CD4-positive, alpha-beta T cell treated with Interleukin-10 for 1 hour (primary cell): Measurements from ENCODE around the gene AFF4.

ENCODE experiments used
- DNase-seq: peaks from one replicate; pipeline ENCODE4 v3.0.0-alpha.2; 2020

AFF4 gene

DNA sequence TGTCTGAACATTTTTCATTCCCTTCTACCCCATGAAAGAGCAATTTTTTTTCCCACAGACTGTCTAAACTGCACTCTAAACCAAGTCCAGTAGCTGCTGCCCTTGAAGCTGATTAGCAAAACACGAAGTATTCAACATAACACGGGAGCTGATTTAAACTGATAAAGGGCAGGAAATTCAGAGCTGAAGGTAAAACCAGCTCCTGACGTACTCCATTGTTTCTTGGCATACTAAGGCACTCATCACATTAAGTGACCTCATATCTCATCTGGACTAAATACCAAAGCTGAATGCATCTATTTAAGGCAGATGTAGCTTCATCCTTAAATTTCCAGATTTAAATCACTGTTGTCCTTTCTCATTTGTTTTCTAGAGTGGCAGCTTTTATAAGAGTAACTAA lies 109.1 kb downstream of the AFF4 start:
- no peak for DNase-seq

DNA sequence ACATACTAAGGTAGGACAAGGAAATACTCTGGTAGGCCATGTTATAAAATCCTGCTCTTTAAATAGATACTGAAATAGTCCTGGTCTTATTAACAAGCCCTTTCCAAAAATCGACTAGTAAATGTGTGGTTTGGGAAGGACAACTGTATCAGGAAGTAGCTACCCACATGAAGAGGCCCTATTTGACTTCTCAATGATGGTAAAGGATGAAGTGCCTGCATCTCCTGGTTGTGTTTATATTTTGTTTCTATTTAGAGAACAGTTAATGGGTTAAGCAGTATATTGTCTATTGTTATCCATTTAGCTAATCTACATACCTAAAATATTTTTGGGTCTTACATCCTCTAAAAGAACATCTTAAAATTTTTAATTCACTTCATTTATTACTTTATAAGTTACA lies 109.6 kb downstream of the AFF4 start:
- no peak for DNase-seq

DNA sequence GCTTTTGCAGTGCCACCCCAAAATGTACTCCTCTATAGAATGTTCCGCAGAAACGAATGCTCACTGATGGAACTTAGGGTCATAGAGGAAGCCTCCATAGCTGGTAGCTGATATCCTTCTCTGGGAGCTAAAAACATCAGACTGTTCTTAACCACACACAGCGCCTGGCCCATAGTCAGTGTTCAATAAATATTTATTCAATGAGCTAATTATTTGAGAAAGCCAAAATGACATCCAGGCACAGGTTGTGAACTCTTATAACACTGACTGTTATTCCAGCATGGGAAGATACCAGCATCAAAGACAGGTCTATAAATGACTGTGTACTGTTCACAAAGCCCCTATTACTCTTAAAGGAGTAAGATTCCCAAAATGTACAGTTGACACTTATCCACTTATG lies 110.1 kb downstream of the AFF4 start:
- no peak for DNase-seq

DNA sequence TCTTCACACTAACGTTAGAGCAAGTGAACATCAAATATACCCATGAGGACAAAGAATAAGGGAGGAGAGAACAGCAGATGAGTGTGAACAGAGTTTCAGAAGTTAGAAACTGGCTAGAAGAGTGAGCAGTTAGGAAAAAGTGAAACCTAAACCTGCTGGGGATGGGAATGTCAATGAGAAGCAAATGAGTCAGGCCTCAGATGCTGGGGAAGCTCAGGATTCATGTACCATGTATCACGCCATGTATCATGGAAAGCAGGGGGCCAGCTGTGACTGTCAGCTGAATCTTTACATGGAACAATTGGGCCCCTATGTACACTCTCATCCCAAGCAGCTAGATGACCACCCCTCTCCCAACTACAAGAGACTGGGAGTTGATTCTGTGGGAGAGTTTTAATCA lies 113.4 kb downstream of the AFF4 start:
- DNase-seq: no peak

DNA sequence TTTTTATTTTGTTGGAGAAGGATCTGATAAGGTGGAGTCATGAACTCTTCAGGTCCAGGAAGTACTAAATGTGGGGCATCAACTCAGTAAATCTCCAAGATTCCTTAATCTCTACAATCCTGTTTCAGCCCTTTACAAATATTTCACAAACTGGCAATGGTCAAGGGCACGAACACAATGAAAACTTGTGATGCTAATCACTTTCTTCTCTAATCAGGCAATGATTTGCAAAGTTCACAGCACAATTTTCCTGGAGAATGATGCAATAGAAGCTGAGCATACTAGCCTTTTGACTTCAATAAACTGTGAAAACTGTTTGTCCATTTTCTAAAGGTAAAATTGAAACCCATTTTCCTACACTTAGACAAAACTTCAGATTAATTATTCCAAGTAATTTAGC lies 114.1 kb downstream of the AFF4 start:
- no peak for DNase-seq

DNA sequence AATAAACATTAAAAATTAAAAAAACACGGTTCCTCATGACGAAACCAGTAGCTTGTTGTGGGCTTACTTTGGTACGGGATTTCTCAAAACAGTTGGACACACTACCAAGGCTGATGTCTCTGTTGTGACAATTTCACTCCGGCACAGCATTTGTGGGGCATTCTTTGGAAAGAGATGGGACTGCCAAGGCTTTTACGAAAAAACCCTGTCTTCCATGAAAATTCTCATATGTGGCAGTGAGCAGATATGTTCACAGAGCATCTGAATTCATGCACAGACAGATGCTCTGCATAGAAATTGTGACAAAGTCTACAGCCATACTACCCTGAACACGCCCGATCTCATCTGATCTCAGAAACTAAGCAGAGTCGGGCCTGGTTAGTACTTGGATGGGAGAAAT lies 115.2 kb downstream of the AFF4 start:
- DNase-seq: no peak

DNA sequence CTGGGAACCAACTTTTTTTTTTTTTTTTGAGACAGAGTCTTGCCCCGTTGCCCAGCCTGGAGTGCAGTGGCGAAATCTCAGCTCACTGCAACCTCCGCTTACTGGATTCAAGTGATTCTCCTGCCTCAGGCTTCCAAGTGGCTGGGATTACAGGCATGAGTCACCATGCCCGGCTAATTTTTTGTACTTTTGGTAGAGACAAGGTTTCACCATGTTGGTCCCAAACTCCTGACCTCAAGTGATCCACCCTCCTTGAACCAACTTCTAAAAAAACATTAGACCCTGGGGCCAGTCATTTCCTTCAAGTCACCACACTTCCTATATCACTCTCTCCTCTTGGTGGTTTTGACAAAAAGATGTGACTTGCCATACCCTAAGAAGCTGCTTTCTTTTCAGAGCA lies 122.1 kb downstream of the AFF4 start:
- DNase-seq: no peak

DNA sequence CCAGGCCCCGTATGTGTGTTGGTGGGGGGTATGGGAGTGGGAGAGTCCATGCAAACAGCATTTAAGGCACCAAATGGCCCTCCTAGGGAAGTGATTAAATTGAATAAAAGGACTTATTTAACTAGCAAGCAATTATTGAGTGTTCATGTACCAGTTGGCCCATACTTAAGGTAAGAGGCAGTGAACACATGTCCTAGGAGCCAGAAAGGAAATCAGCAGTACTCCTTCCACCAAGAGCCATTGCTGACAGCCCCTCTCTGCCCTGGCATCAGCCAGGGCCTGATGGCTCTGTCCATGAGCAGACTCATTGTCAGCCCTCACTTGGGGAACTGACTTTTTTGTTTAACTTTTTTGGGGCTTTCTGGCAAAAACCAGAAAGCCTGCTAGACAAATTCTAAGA lies 122.5 kb downstream of the AFF4 start:
- DNase-seq: no peak

DNA sequence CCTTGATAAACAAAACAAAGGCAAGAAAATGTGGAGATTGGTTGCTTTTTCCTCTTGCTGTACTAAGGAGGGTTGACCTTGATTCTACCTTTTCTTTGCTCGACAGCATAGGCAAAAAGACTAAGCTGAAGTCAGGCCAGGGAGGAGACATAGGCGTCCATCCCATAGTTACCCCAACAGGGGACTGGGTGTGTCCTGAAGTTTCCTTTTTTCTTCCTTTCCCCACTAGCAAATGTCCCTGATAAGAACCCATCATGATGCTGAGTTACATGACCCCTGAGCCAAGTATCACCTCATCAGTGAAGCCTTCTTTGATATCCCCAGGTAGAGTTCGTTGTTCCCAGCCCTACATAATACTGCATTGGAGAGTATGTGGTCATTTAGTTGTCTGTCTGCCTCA lies 123.1 kb downstream of the AFF4 start:
- DNase-seq: no peak

DNA sequence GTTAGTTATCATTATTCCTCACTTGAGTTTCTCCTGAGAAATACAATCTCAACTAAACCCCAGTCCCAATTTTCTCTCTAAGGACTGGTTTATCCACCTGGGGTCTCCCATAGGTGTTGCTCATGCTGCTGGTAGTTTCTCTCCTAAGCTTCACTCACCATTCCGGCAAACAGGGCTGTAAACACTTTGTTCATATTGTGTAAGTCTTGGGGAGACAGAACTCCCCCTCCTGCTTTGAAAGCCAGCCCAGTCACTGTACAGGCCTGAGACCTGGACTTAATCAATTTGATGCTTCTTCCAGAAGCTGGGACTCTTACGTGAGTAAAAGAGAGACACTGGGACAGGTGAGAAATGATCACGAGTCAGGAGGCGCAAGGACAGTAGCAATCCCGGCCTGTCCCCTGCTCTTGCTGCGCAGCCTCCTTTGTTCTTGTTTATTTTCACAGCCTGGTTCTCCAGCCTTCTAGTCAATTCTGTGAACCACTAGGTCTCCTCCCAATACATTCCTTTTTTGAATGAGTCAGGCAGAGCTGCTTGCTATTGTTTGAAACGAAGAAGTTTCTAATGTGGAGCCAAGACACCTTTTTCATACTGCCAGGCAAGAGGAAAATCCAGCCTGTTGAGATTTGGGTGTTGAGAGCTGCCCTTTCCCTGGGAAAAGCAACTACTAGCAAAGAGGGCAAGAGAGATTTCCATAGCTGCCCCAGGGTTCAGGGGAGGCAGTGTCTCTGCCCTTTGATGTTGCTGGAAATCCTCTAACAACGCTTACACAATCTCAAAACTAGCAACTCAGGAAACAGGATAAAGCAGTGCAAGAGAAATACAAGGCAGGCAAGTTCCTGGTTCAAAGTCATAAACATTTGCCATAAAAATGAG lies 123.8 kb downstream of the AFF4 start:
- DNase-seq: no peak

DNA sequence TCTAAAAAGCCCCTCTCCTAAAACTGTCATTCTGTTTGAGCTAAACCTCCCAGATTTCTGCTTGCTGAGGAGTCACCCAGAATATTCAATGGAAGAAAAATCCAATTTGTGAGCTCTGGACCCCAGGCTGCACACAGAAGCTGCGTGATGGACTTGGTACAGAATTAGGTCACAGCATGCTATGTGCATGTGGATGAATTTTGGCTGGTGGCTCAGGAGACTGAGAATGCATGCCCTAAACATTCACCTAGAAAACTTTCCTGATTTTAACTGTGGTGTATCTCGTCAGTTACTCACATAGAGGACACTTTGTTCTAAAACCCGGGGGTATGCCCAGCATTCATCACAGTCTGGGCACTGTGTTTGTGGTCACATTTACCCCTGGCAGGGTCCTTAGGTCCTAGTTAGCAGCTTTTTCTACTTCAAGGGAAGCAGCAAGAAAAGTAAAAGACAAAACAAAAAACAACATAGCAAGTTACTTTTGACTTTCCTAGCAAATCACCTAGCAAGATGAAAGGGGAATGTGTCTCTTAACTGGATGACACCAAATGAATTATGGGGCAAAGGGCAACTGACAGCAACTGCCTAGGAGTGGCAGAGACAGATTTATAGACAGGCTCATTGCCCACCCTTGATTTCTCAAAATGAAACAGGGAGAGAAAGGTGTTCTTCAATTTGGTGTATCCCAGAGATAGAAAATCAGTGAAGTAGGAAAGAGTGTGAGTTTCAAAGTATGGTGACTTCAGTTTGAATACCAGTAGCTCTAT lies 124.7 kb downstream of the AFF4 start:
- DNase-seq: no peak

DNA sequence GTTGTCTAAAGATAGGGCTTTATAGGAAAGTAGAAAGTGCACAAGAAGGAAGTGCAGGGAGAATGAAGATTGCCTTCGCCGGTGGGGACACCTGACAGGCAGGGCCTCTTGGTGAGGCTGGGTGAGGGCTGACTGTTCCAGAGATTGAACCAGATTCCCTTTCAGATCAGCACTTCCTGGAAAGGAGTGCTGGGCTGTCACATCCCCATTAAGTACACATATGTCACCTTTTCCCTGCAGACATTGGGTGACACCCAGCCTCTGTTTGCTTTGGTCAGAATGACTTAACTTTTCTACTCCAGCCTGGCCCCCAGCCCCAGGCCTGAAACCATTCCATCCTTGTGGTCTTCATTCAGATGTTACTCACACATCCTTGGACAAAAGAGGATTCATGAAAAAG lies 125.6 kb downstream of the AFF4 start:
- no peak for DNase-seq

DNA sequence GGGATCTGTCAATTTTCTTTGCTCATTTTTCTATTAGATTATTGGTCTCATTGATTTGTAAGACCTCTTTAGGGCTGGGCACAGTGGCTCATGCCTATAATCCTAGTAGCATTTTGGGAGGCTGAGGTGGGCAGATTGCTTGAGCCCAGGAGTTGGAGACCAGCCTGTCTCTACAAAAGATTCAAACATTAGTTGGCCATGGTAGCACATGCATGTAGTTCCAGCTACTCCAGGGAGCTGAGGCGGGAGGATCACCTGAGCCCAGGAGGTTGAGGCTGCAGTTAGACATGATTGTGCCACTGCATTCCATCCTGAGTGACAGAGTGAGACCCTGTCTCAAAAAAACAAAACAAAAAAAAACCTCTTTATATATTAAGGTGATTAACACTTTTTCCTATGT lies 126.6 kb downstream of the AFF4 start:
- DNase-seq: no peak

DNA sequence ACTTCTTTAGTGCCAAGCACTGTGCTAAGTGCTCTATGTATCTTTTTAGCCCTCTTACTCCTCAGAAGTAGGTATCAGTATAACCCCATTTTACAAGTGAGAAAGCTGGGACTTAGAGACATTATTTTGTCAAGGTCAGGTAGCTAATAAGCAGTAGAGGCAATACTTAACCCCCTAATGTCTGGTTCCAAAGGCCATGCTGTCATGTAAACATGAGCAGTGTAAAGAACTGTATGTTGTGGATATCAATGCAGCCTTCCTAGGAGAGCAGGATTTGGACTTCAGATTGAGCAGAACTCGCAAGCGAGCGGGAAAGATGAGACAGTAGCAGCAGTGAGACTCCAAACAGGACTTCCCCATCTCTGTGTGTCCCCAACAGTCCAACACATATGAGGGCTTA lies 129.4 kb downstream of the AFF4 start:
- no peak for DNase-seq

DNA sequence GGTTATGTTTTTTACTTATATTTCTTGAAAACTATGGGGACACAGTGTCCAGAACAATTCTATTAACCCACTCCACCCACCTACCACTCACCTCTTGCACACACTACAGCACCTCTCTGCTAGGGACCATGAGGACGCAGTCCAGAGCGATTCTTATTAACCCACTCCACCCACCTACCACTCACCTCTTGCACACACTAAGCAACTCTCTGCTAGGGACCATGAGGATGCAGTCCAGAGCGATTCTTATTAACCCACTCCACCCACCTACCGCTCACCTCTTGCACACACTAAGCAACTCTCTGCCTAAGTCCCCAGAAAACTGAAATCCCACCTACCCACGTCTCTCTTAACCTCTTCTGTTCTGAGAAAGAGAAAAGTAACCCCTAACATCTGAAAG lies 130.8 kb downstream of the AFF4 start:
- DNase-seq: no peak

DNA sequence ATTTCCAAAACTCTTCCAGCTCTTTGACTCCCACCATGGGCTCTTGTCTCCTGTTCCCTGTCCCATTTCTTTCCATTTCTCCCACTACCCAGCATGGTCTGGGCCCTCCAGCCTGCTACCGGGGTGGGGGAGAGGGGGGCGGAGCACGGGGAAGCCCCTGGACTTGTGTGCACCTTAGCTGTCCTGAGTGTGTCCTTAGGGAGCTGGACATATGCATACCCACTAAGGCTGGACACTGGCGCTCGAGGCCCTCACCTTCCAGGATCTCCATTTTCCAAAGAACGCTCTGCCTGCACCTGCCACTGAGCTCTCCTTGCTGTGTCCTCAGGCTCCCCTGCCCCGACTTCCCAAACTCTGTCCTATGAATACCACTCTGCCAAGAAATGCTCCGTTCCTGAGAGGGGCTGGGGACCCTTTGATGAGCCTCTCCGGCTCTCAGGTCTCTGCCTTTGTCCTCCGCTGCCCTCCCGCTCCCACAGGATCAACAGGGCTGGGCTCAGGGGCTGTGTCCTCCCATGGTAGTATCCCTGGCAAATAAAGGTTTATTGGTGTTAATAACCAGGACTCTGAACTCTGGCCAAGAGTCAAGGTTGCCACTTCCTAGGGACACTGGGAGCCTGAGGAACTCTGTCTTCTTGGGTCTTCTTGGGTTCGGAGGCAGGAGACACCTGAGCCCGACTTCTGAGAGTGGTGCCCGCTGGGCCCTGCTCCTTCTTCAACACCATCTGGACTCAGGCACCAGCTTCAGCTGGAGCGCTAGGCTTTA lies 132.2 kb downstream of the AFF4 start:
- no peak for DNase-seq

DNA sequence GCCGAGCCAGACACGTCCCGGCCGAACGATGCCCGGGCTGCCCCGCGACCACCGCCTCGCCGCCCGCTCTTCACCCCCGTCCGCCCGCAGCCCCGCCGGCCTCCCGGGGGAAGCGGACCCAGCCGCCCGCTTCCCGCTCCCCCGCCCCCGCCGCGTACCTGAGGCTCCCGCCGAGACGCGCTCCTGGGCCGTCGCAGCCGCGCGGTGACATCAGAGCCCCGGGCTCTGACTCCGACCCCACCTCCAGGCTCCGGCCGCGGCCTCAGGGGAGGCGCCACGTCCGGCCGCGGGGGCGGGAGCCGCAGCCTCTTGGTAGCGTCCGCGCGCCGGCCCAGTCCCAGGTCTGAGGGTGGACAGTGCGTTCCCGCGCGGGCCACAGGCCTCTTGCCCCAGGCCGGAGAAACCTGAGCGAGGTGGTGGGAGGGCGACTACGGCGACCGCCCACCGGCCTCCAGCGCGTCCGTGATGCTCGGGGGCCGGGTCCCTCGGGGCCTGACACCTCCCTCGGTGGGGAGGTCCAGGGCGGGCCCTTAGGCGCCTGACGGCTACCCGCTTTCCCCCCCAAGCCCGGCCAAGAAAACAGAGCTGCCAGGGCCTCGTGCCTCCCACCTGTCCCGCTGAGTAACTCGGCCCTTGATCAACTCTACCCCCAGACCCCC lies 132.9 kb downstream of the AFF4 start, which contains the start of gene SHROOM1:
TSS of gene SHROOM1 (minus strand) at position 212 of the 659 bp plus-strand sequence. CDS start 4,507 bp downstream, outside the sequence.
- DNase-seq: no peak

DNA sequence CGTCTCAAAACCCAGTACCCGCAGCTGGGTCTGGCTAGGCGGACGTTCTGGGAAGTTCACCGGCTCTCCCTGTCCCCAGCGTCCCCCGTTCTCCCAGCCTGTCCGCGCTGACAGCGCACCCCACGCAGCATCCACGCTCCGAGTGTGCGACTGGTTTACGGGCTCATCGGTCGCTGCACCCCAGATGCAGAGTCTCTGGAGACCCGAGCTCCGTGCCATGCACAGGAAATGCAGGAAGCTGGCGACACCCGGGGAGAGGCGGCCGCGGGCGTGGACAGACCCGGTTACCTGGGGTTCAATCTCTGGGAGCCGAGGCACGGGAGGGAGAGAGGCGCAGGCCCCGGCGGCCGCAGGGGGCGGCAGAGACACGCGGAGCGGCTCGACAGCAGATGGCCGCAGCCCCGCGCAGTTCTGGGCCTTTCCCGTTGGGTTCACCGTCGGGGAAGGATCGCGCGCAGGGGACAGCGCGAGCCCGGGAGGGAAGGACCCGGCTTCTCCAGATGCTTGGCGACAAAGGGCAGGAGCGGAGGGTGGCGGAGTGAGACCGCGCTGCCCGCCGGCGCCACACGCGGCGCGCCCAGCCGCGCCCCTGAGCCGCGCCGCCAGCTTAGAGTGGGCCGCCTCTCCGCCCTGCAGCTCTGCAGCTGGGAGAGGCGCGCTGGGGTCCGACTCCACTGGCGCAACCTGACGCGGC lies 133.5 kb downstream of the AFF4 start:
- peak; percentile 73 for DNase-seq

DNA sequence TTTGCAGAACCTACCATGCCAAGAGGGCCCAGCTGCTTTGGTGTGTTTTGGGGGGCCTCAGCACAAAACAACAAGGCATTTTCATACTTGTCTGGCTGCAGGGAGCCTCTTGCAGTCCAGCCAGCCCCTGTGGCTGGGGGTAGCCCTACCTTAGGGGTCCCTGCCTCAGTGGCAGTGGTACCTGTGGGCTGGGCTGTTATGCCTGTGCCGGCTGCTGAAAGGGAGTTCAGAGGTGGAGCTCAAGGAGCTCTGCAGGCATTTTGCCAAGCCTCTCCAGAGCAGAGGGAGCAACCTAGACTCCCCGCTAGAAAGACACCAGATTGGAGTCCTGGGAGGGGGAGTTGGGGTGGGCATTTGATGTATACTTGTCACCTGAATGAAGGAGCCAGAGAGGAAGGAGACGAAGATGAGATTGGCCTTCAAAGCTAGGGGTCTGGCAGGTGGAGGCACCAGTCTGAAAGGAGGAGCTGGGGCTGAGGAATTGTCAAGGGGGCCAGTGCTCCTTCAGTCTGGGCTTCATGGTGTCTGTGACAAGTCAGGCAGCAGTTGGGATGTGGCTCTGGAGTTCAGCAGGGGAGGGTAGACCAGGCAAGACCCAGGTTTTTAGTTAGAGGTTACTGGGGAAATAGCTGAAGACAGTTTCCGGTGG lies 134.5 kb downstream of the AFF4 start:
- no peak for DNase-seq

DNA sequence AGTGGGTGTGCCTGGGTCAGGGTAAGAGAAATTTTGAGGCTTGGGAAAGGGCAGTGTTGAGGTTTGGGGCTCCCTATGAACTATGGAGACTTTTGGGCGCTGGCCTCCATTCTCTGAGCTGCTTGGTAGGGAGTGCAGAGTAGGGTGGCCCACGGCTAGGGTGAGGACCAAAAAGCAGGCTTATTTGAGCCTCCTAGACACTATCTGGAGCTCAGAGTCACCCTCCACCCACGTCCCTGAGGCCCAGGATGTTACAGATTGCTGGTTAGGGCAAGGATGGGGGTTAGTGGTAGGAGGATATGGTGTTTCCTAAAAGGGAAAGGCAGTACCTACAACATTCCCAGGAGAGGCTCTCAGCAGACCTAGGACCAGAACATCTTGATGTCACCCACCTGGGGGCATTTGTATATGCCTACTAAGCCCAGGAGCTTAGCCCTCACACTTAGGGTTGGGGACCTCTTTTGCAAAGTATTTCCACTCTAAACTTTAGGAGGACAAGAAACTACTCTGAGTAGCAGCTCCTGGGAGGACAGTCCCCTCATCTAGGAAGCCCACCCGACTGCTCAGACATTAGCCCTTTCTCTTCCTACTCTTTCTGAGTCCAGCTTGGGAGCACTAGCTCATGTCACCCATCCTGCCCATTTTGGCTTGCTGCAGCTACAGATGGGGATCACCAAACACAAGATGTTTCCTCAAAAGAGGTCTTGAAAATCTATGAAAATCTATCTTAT lies 135.3 kb downstream of the AFF4 start:
- DNase-seq: no peak
